NCI-H82 treated with DMSO at 0.1 percent for 48 hours (cell line): ENCODE data around the gene TAS1R3.
"Not testable (repeated sequence)": the region's sequence is repeated elsewhere in the genome, so short reads cannot be mapped to it uniquely, and the experiment has no call there.

ENCODE experiments used
- DNase-seq: peaks from one replicate; lab custom pipeline; 2025; ENCODE audit not compliant: unreplicated experiment; lab: John Stamatoyannopoulos, UW

The TAS1R3 gene

DNA sequence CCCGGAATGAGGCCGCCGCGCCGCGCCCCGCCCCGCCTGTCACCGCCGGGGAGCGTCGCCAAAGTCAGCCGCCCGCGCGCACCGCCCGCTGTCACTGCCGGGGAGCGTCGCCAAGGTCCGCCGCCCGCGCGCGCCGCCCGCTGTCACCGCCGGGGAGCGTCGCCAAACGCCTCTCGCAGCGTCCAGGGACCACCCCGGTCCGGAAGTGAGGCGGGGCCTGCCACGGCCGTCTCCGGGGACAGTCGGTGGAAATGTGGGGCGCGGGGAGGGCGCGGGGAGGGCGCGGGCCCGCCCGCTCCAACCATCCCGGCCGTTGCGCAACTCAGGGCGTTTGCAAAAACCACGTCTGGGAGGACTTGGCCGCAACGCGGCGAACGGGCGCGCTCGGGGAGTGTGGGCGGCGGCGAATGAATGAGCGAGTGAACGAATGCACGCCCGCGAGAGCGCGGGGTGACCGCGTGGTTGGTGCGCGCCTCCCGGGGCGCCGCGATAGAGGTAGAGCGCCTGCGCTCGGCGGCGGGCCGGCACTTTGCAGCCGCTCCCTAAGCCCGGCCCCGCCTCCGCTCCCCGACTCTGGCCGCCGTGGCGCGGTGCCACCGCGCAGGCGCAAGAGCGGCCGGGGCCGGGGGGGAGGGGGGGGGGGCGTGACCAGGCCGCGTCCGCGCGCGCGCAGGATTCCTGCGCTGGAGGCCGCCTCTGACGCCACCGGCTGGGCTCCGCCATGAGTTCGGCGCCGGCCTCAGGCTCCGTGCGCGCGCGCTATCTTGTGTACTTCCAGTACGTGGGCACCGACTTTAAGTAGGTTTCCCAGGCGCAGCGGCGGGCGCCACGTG is 22.9 kb upstream of the TAS1R3 start, which contains the start of the genes ACAP3 and PUSL1:
Gene ACAP3 (minus strand): TSS at position 8 of the 833 bp plus-strand sequence. CDS start 115 bp downstream, outside the sequence.
Gene PUSL1 (plus strand): TSS at position 675 of the 833 bp plus-strand sequence. CDS start 47 bp downstream, at position 722.
- peak; percentile 73 for DNase-seq

DNA sequence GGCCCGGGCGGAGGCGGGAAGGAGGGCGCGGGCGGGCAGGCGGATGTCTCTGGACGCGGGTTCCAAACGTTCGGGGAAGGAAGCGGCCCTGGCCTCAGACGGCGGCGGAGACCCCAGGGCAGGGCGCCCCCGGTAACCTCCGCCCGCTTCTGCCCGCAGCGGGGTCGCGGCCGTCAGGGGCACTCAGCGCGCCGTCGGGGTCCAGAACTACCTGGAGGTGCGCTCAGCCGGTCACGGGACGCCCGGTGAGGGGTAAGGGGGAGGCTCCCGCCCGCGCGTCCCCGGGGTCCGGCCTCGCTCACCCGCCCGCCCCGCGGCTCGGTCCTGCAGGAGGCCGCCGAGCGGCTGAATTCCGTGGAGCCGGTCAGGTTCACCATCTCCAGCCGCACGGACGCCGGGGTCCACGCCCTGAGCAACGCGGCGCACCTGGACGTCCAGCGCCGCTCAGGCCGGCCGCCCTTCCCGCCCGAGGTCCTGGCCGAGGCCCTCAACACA is 22.3 kb upstream of the TAS1R3 start:
- no peak for DNase-seq

DNA sequence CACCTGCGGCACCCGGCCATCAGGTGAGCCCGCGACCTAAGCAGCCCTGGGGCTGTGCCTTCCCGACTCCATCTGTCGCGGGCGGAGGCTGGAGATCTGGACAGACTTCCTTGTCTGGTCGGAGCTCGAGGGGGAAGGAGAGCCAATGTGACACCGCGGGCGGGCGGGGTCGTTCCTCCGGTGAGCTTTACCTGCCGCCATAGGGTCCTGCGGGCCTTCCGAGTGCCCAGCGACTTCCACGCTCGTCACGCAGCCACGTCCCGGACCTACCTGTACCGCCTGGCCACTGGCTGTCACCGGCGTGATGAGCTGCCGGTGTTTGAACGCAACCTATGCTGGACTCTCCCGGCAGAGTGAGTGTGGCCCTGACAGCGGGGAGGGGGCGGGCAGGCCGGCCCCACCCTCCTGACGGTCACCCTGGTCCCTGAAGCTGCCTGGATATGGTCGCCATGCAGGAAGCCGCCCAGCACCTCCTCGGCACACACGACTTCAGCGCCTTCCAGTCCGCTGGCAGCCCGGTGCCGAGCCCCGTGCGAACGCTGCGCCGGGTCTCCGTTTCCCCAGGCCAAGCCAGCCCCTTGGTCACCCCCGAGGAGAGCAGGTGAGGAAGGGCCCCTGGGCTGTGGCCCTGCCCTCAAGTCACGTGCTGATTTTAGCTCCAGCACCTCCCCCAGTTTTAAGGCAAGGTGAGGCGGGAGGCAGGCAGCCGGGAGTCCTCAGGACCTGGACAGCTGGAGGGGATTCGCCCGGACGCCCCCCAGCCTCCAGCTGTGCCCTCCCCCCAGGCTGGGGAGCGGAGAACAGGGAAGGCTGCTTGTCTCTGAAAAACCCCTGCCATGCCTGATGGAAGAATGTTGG is 21.6 kb upstream of the TAS1R3 start:
- DNase-seq, result no peak

DNA sequence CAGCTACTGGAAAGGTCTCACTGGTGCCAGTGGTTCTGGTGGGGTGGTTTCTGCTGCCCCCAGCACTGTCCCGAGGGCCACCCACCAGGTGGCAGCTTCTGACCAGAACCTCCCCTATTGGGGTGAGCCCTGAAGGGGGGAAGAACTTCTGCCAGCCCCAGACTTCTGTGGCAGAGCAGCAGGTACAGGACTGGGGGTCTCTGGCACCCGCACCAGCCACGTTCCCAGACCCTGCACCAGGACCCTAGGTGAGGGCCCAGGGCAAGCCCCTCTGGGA is 21.0 kb upstream of the TAS1R3 start:
- DNase-seq, result no peak

DNA sequence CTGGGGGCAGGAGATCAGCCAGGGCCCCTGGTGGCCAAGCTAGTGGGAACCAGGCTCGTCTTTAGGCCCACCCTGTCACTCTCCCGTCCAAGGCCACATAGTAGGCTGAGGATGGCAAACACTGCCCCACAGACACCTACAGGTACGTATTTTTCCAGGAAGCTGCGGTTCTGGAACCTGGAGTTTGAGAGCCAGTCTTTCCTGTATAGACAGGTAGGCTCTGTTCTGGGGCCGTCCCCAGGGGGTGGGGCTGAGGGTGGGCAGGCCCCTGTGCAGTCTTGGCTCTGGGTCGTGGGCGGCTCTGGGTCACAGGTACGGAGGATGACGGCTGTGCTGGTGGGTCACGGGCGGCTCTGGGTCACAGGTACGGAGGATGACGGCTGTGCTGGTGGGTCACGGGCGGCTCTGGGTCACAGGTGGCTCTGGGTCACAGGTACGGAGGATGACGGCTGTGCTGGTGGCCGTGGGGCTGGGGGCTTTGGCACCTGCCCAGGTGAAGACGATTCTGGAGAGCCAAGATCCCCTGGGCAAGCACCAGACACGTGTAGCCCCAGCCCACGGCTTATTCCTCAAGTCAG is 20.5 kb upstream of the TAS1R3 start:
- DNase-seq, result no peak

DNA sequence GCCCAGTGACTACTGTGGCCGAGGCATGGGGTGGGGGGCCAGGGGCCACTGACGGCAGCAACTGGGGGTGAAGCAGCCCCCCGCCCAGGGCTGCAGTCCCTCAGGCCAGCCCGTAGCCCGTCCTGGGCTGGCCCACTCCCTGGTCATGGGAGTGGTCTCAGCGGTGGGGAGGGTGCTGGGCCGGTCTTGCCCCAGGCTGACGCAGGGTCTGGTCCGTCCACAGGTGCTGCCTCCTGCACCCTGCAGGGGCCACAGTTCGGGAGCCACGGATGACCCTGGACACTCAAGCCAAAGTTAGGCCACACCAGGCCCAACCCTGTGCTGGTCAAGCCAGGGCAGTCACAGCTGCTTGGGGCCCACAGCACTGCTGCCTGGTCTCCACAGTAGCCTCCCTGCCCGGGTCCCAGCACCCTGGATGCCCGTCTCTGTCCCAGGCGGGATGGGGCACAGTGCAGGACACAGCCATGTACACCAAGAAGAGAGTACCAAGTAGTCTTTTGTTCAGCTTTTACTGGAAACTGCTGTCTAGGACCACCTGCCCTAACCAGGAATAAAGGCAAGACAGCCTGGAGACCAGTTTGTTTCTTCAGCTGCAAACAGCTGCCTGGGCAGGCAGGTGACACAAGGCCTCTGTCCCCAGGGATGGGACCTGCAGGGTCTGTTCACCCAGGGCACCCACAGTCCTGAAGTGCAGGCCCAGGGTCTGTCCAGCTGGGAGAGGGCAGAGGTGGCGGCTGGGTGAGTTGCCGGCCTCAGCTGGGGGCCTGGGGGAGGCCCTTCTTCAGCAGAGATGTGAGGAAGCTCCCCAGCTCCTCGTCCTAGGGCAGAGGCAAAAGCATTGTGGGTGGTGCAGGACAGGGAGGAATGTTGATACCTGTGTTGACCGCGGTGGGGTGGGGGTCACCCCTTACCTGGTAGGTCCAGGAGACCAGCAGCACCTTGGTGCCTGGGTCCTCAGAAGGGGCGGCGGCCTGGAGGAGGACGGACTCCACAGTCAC is 19.7 kb upstream of the TAS1R3 start:
- DNase-seq, result no peak

DNA sequence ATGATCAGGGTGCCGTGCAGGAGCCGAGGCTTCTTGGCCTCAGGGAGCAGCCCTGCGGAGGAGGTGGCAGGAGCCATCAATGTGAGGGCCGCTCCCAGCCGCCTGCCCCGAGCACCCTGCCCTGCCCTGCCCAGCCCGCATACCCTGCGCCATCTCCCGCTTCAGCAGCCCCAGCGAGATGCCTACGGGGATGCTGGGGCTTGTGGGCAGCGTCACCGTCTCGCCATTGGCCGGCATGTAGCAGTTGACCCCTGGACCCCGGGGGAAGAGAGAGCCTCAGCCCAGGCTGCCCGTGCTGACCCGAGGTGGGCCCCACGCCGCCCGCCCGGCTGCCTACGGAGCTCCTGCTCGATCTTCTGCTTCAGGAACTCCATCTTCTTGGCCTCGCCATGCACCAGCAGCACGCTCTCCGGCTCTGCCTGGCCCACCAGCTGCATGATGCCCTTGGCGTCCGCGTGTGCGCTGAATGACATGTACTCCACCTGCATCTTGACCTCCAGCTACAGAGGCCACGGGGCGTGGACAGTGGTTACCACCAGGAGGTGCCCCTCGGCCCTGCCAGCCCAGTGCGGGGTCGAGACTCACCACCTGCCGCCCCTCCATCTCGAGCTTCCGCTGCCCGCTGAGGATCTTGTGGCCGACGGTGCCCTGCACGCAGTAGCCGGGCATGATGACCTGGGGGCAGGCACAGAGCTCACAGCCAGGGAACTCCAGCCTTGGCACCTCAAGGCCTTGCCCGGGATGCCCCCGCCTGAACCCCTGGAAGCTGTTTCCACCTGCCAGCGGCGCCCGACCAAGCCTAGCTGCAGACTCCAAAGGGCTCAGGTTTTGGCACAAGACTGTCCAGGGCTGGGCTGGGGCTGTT is 18.4 kb upstream of the TAS1R3 start:
- DNase-seq, result no peak

DNA sequence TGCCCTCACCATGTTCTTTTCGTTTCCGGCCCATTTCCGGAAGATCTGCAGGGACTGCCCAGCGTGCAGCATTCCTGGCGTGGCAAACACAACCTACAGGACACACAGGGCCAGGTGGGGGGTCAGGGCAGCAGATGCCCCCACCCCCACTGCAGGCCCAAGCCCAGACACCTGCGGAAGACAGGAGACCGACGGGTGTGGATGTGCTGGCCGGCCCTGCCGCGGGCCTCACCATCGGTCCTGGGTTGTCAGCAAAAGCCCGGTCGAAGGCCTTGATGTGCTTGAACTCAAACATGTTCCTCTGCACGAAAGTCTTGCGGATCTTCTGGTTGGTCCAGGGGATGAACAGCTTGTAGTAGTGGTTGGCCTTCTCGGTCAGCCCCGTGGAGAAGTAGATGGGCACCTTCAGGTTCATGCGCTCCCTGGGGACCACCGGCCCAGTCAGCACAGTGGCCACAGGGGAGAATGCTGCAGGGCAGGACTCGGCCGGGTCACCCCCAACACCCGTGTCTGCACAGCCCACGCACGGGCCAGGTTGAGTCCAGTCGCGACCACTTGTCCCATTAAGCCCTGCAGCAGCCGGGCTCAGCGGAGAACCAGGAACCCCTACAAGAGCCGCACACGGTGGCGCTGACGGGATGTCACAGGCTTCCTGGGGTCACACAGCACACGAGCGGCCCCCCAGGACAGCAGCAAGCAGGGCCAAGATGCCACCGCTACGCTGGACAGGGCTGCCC is 17.4 kb upstream of the TAS1R3 start:
- DNase-seq, result no peak

DNA sequence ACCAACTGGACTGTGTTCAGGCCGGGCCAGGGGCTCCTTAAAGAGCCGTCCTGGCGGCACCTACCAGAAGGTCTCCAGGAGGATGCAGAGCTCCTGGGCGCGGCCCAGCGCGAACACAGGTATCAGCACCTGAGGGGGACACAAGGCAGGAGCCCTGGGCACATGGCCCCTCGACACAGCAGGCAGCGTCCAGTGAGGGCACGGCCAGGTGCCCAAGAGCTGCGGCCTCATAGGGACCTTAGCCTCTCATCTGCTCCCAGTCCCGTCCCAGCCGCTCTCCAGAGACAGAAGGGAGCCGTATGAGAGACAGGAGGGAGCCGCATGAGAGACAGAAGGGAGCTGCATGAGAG is 16.9 kb upstream of the TAS1R3 start:
- no peak for DNase-seq

DNA sequence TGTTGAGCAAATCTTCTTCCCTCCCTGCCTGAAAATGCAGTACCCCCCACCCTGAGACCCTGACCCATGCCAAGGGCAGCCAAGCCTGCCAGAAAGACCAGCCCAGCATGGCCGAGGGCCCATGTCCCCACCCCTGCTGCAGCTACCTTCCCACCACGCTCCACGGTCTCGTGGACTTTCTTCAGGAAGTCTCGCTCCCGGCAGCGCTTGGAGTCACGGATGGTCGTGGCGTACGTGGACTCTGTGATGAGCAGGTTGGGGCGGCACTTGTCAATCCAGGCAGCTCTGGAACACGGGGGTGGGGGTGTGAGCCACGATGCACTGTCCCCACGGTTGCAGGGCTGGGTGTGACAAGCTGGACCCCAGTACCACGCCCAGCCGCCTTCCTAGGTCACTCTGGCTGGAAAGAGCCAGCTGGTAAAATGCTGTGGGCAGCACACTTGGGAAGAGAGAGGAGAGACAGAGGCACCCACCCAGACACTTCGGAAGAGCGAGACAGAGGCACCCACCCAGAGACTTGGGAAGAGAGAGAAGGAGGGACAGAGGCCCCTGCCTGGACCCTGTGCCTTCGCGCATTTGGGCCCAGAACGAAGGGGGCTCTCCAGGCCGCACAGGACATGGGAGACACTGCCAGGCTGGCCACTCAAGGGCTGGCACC is 16.3 kb upstream of the TAS1R3 start:
- DNase-seq, result no peak

DNA sequence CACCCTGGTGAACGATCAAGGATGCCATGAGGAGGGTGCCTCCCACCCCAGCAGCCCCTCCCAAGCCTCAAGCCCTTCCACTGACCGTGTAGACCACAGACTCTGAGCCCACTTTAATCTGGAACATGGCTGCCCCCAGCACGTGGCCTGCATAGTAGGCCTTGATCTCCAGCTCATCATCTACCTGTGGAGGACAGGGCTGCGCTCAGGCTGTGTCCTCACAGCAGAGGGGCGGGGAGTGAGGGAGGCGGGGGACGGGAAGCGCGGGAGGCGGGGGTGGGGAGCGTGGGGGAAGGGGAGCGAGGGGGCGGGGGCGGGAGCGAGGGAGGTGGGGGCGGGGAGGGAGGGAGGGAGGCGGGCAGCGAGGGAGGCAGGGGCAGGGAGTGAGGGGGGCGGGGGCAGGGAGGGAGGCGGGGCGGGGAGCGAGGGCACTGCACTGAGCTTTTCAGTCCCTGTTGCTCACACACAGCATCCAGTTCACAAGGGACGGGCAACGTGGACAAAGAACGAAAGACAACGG is 15.6 kb upstream of the TAS1R3 start:
- no peak for DNase-seq

DNA sequence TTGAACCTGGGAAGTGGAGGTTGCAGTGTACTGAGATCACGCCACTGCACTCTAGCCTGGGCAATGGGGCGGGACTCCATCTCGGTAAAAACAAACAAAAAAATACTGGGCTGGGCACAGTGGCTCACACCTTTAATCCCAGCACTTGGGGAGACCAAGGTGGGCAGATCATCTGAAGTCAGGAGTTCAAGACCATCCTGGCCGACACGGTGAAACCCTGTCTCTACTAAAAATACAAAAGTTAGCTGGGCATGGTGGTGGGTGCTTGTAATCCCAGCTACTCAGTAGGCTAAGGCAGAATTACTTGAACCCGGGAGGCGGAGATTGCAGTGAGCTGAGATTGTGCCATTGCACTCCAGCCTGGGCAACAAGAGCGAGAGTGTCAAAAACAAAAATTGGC is 14.9 kb upstream of the TAS1R3 start:
- not testable (repeated sequence) for DNase-seq

DNA sequence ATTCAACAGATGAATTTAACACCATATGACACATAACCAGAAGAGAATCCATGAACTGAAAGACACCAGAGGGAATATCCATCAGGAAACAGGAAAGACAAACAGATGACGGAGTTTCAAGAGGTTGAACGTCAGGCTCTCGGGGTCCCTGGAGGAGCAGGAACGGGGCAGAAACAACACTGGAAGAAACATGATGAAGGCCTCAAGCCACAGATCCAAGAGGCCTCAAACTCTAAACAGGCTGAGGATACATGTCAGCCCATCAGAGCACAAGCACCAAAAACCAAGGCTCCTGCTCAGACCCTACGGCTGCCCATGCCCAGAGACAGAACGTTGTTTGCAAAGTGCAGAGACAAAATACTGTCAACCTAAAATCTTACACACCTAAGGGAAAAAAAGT is 13.7 kb upstream of the TAS1R3 start:
- no peak for DNase-seq

DNA sequence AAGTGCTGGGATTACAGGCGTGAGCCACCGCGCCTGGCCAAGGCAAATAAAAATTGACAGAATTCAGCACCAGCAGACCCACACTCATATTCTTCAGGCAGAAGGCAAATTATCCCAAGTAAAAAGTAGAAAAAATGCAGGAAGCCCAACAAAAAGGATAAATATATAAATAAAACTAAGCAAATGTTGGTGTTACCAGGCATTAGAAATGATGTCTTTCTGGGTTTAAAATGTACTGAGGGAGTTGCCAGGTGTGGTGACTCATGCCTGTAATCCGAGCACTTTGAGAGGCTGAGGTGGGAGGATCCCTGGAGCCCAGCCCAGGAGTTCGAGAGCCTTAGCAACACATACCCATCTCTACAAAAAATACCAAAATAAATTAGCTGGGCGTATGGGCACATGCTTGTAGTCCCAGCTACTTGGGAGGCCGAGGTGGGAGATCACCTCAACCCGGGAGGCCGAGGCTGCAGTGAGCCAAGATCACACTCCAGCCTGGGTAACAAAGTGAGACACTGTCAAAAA is 12.9 kb upstream of the TAS1R3 start:
- DNase-seq, result no peak

DNA sequence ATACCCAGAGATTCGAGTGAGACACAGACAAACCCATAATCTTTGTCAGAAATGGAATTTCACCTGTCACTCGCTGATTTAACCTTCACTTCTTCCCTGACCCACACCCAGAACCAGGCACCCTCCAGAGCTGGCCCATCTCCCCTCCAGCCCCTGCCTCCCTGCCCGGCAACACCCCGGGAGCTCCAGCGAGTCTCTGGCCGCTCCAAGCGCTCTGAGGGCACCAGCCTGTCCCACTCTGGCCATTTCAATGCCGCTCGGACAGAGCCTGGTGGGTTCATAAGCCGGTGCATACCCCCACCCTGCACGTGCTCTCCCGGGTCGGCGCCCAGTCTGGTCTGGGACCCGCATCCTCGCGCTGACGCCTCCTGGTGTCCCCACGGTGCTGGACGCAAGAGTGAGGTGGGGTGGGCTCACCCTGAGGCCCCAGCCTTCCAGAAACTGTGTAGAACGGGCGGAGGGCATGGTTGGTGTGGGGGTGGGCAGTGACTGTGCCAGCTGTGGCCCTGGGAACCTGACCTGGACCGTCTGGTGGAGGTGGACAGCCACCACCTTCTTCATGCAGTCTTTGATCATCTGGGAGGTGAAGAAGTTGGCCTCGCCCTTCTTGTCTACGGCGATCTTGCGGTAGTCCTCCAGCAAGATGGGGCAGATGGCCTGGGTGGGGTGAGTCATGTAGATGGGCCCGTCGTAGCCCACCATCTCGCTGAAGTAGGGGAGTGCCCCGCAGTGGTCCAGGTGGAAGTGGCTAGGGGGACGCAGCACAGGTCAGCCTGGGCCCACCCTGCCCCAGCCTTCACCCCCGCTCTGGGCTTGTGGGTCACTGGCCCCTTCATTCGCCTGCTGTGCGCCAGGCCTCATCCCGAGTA is 12.1 kb upstream of the TAS1R3 start:
- no peak for DNase-seq

DNA sequence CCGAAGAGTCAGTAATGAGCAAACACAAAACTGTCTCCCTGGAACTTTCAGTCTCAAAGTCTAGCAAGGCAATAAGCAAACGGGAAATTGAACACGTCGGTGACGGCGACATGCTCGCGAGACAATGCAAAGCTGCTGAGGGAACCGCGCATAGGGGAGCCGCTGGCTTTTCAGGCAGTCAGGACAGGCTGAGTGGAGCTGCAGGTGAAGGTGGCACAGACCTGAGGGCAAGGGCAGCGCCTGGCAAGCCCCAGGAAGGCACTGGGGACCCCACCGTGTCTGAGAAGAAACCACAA is 11.5 kb upstream of the TAS1R3 start:
- DNase-seq, result no peak
